Psoas muscle (tissue), 8 donors: Measurements from ENCODE around the gene POLN. TPM values are rescaled to one million over a fixed set of nuclear protein-coding genes. Genes with fewer than 3 reads are reported as not detected.

ENCODE experiments used
- ATAC-seq, 4 donors: fragments of 200-7000 bp; cut with Tn5 transposase; one replicate each; pipeline ENCODE4 v1.9.1; 2020; ENCODE audit warnings: moderate library complexity in 3 of 4, mild to moderate bottlenecking in 2 of 4
- DNase-seq, 2 donors: peaks; one replicate each; pipeline ENCODE4 v3.0.0-alpha.2; 2020
- H3K27ac ChIP-seq: fragments of 200-600 bp; one replicate; pipeline ENCODE4 v1.8.0; 2022
- H3K27me3 ChIP-seq, 3 donors: fragments of 200-600 bp in 1 of 3; one replicate each; pipeline versions ENCODE4 v1.6.1 to v1.8.0; 2013 to 2022; ENCODE audit warnings: low read length in 2 of 3, mild to moderate bottlenecking in 2 of 3, moderate library complexity in 1 of 3; ENCODE audit not compliant: insufficient read depth in 3 of 3
- H3K36me3 ChIP-seq, 2 donors: fragments of 200-600 bp in 1 of 2; one replicate each; pipeline versions ENCODE4 v1.6.1 to v1.8.0; 2013 to 2022; ENCODE audit warnings: low read depth in 1 of 2, mild to moderate bottlenecking in 1 of 2, moderate library complexity in 1 of 2; ENCODE audit not compliant: insufficient read depth in 1 of 2
- H3K4me1 ChIP-seq: fragments of 200-600 bp; one replicate; pipeline ENCODE4 v1.8.0; 2022
- H3K4me3 ChIP-seq: fragments of 200-600 bp; one replicate; pipeline ENCODE4 v1.8.0; 2022; ENCODE audit warnings: mild to moderate bottlenecking
- H3K9me3 ChIP-seq: fragments of 200-600 bp; one replicate; pipeline ENCODE4 v1.8.0; 2022
- CTCF ChIP-seq: fragments of 200-600 bp; IDR thresholded peaks from one replicate; pipeline ENCODE4 v1.8.0; 2022; ENCODE audit warnings: antibody characterized with exemption
- WGBS, 3 donors: extraction: QIAGEN DNeasy Blood & Tissue Kit; methylation state at CpG; one replicate each; pipeline versions ENCODE4 v1.1.6 to v1.1.7; 2013; 5-methylcytosine and 5-hydroxymethylcytosine counted together
- intact Hi-C, 2 donors: fragments of 100-400 bp; cut with DNase I; formaldehyde crosslinking; loops; one replicate each; pipeline versions ENCODE4 v1.11.0 to v1.14.2; 2022
- polyA plus RNA-seq, 3 donors: library from polyadenylated mRNA; stranded (reverse); fragments of 200-250 nt; gene quantifications; one replicate each; pipeline ENCODE4 v1.2.3, GENCODE V29; 2013
- total RNA-seq, 4 donors: library from RNA; stranded (reverse); fragmentation: NEBNext Ultra II Directional in 2 of 4; extraction: Animal tissue kit (Norgen Biotek cat#: 25700) in 2 of 4; gene quantifications; one replicate each; pipeline versions ENCODE4 v1.2.1 to v1.2.4, GENCODE V29; 2021 to 2023
- donor health status: healthy with polysubstance abuse.
- donor health status: DM: no; HTN: no; CAD: no; lungs with moderate emphysema.
- donor health status: Bipolar disorder and iron deficiency.
- donor health status: healthy.
- donor health status: DM: yes; HTN: yes; CAD: no.
- donor health status: DM: no; HTN: no; CAD: no.
- donor health status: DM: no; HTN: no; CAD: no.
- donor health status: DM: yes; HTN: yes; CAD: no.

POLN gene
- total and polyA plus RNA-seq, 7 donors: 0.44 to 3.0 (median 0.95) TPM

GRCh38 chr4:2077537-2078460, 164.1 kb downstream of the POLN start:
- H3K4me1 ChIP-seq: no peaks in the 10 kb centered on the region
- no peaks in the 10 kb centered on the region for H3K27me3 ChIP-seq
- H3K4me3 ChIP-seq: no peak overlapping the region
- H3K36me3 ChIP-seq: no peaks in the 10 kb centered on the region
- ATAC-seq (no peak), DNase-seq (no peak)
- TF ChIP-seq CTCF: no peak
- H3K27ac ChIP-seq: no peak overlapping the region
- intact Hi-C loops: no loop called here
- WGBS, 3 donors: 84 to 91% (median 85%) methylated on average over 17 of the region's 17 CpGs
- H3K9me3 ChIP-seq: no peaks in the 10 kb centered on the region

DNA sequence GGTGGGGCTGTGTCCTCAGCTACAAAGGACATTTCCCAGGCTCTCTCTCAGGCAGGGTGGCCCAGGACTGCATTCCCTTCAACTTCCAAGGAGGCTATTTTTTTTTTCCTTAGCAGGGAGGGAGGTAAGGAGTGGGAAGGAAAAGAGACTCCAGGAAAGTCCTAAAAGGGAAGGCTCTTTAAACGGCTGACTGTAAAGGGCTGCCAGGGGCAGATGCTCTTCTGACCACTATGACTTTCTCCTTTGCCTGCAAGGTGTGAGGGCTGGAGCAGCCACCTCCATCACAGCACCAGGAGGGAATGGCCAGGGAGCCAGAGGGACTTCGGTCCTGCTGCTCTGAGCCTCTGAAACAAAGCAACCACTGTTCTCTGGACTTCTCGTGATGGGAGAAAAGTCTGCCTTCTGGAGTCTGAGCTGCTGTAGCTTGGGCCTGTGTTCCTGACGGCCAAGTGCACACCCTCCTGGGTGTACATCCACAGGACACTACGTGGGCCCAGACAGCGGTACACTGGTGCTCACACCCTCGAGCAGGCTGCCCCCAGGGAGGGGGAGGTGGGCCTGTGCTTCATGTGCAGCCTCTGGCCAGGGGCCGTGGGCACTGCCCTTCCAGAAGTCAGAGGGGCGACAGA, 164.9 kb downstream of the POLN start:
- intact Hi-C loops: no loop called here
- H3K9me3 ChIP-seq: no peaks in the 10 kb centered on the region
- DNase-seq (no peak), ATAC-seq (no peak)
- no peaks in the 10 kb centered on the region for H3K4me1 ChIP-seq
- no peaks in the 10 kb centered on the region for H3K36me3 ChIP-seq
- no peak overlapping the region for H3K27ac ChIP-seq
- no peaks in the 10 kb centered on the region for H3K27me3 ChIP-seq
- 79 to 83% (median 82%) methylated on average over 9 of the region's 9 CpGs for WGBS, 3 donors
- no peak for TF ChIP-seq CTCF
- H3K4me3 ChIP-seq: no peak overlapping the region

DNA sequence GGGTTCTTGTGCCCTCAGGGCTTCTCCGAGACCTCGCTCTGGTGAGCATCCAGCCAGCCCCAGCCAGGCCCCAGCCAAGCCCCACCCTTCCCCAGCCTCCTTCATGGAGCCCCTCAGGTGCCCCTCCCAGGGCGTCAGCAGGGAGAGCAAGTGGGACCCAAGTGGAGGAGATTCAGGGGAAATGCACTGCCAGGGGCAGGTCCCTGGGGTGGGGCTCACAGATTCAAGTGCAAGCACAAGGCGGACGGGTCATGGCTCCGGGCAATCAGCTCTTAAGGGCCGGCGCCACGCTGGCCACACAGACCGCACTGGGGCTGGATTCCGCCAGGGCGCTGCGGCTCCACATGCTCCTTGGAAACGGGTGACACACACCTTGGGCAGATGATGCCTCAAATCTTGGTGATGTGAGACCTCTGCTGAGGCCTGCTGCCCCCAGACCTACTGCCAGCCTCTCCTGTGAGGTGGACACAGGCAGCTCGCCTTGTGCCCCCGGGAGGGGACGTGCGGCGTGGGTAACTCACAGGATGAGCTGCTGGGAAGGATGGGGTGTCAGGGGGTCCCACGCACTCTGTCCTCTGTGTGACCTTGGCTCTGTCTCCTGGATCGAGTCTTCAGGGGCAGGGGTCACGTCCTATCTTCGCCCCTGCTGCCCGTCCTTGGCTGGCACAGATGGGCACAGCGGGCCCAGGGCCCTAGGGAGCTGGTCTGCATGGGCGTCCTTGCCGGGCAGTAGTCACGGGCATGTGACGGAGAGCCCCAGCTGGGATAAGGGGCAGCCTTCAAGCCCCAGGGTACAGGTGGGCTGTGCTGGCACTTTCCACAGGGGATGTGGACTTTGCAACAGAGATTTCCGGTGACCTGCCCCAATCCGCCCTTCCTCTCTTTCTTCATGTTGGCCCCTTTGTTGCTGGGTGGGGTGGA, 165.7 kb downstream of the POLN start:
- TF ChIP-seq CTCF: no peak
- H3K9me3 ChIP-seq: no peaks in the 10 kb centered on the region
- H3K4me1 ChIP-seq: no peaks in the 10 kb centered on the region
- WGBS, 3 donors: 93 to 94% (median 93%) methylated on average over 31 of the region's 31 CpGs
- no peak for ATAC-seq
- H3K36me3 ChIP-seq: no peaks in the 10 kb centered on the region
- H3K27ac ChIP-seq: no peak overlapping the region
- no peak for DNase-seq
- no peak overlapping the region for H3K4me3 ChIP-seq
- H3K27me3 ChIP-seq: no peaks in the 10 kb centered on the region
- intact Hi-C loops: no loop called here

DNA sequence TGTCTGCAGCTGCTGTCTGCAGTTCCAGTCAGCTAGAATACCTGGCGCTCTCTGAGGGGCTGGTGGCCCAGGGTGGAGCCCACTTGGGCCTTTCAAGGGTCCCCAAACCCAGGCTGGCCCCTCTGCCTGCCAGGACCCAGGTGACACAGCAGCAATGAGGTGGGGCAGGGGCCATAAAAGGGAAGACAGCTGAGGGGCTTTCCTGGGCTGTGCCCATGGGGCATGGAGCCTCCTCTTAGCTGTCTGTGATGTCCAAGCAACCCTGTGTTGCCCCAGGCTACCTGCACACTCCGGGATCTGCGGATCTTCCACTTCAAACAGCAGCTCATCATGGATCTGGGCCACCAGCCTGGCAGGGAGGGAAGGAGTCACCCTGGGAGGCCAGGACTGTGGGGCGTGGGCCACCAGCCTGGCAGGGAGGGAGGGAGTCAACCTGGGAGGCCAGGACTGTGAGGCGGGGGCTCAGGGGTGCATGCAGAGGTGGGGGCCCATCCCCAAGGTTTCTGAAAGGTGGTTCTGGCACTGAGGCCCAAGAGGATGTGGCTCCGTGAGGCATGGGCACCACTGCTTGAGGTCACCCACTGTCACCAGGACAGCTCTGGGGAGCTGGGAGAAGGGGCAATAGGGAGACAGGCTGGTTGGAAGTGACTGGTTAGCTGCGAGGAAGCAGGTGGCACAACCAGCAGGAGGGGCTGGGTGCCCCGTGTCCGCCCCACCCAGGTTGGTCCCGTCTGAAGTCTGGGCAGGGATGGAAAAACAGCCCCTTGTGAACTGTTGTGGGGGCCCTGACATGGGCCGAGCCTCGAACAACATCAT, 166.5 kb downstream of the POLN start:
- no peaks in the 10 kb centered on the region for H3K4me1 ChIP-seq
- 89 to 93% (median 91%) methylated on average over 12 of the region's 12 CpGs for WGBS, 3 donors
- no peak for ATAC-seq
- no peak overlapping the region for H3K4me3 ChIP-seq
- no peaks in the 10 kb centered on the region for H3K36me3 ChIP-seq
- no peak overlapping the region for H3K27ac ChIP-seq
- intact Hi-C loops: no loop called here
- no peak for DNase-seq
- no peaks in the 10 kb centered on the region for H3K9me3 ChIP-seq
- TF ChIP-seq CTCF: no peak
- H3K27me3 ChIP-seq: no peaks in the 10 kb centered on the region
